HepG2 (cell line): ENCODE results near the gene YLPM1. TPM values are rescaled to one million over a fixed set of nuclear protein-coding genes. Genes with fewer than 3 reads are reported as not detected.
A peak's percentile ranks its signal among the peaks of the same experiment; 100 is the strongest.

Experiments used
- ATAC-seq: fragments of 200-7000 bp; cut with Tn5 transposase; 3 replicates; pipeline ENCODE4 v1.9.1; 2020; ENCODE audit warnings: mild to moderate bottlenecking, moderate library complexity
- BruUV-seq: library from RNA; stranded (reverse); fragments of 400-500 nt; replicated peaks from 2 replicates; lab custom pipeline; 2021; lab: Mats Ljungman, UMichigan
- CTCF ChIA-PET: fragments of 300-600 bp; formaldehyde crosslinking; extraction: SDS; loops from one replicate; lab custom pipeline; 2021; ENCODE audit warnings: low total read pairs, inconsistent platforms, low intra/inter-chr PET ratio; lab: Yijun Ruan, JAX
- POLR2A ChIA-PET: fragments of 350-600 bp; sonication (Branson Sonifier 250); formaldehyde crosslinking; loops from one replicate; lab custom pipeline; 2020; ENCODE audit warnings: antibody characterized with exemption, inconsistent platforms; lab: Yijun Ruan, JAX
- DNase-seq: peaks from one replicate; pipeline ENCODE4 v3.0.0-alpha.2; 2015; ENCODE audit warnings: low spot score
- FAIRE-seq: peaks from 3 replicates; lab custom pipeline; 2011; peaks lifted over from hg19 to GRCh38; lab: Jason Lieb, UNC
- H2AFZ ChIP-seq: one replicate; pipeline ENCODE4 v1.6.1; 2011; ENCODE audit warnings: low read length, inconsistent platforms
- H3K27ac ChIP-seq: fragments of 300-600 bp; 3 replicates; pipeline ENCODE4 v1.8.0; 2011; ENCODE audit warnings: mixed run types, mild to moderate bottlenecking, mixed read lengths, low read length, inconsistent platforms; ENCODE audit not compliant: insufficient read depth; ENCODE audit errors: extremely low read length
- H3K27me3 ChIP-seq, 2 experiments: fragments of 200-600 bp in 1 of 2; 2 replicates in 1 of 2; 3 replicates in 1 of 2; pipeline versions ENCODE4 v1.6.0 to v1.8.0; 2011; ENCODE audit warnings: low read length in 2 of 2, mild to moderate bottlenecking in 2 of 2, moderate library complexity in 2 of 2, inconsistent platforms in 1 of 2; ENCODE audit not compliant: insufficient read depth in 2 of 2, control insufficient read depth in 1 of 2
- H3K36me3 ChIP-seq, 2 experiments: fragments of 200-600 bp in 1 of 2; replicated peaks in 1 of 2; 2 replicates in 1 of 2; 3 replicates in 1 of 2; pipeline versions ENCODE4 v1.5.1 to v1.8.0; 2011; ENCODE audit warnings: low read length in 2 of 2, inconsistent platforms in 1 of 2; ENCODE audit not compliant: insufficient read depth in 2 of 2, control insufficient read depth in 1 of 2
- H3K4me1 ChIP-seq: 2 replicates; pipeline ENCODE4 v1.5.1; 2012; ENCODE audit warnings: low read length, inconsistent platforms; ENCODE audit not compliant: insufficient read depth
- H3K4me2 ChIP-seq: 2 replicates; pipeline ENCODE4 v1.6.0; 2011; ENCODE audit warnings: low read depth, low read length, inconsistent platforms
- H3K4me3 ChIP-seq, 3 experiments: fragments of 200-600 bp in 1 of 3; sonication (generic), shearing (Covaris generic) in 1 of 3; replicated peaks in 1 of 3; 2 replicates each; pipeline ENCODE4 v1.5.1; 2011 to 2016; ENCODE audit warnings: low read length in 3 of 3, inconsistent platforms in 2 of 3, low read depth in 2 of 3, mild to moderate bottlenecking in 2 of 3, control low read depth in 1 of 3, mixed read lengths in 1 of 3; ENCODE audit not compliant: insufficient read depth in 1 of 3
- H3K79me2 ChIP-seq: one replicate; pipeline ENCODE4 v1.6.1; 2011; ENCODE audit warnings: low read length, inconsistent platforms; ENCODE audit not compliant: insufficient read depth
- H3K9ac ChIP-seq: 2 replicates; pipeline ENCODE4 v1.6.0; 2011; ENCODE audit warnings: mild to moderate bottlenecking, low read depth, low read length, inconsistent platforms; ENCODE audit not compliant: insufficient read depth
- H3K9me3 ChIP-seq: 2 replicates; pipeline ENCODE4 v1.5.1; 2012; ENCODE audit warnings: mild to moderate bottlenecking, low read length
- H4K20me1 ChIP-seq: 2 replicates; pipeline ENCODE4 v1.6.0; 2011; ENCODE audit warnings: inconsistent platforms, mild to moderate bottlenecking, low read length, moderate library complexity; ENCODE audit not compliant: insufficient read depth
- CHCHD3 ChIP-seq: sonication (generic); formaldehyde crosslinking; IDR thresholded peaks from 2 replicates; pipeline ENCODE4 v1.8.0; 2022; ENCODE audit warnings: mild to moderate bottlenecking, missing genetic modification reagents, moderate library complexity
- CTCF ChIP-seq: sonication (generic); formaldehyde crosslinking; IDR thresholded peaks from 2 replicates; pipeline ENCODE4 v1.5.0; 2020; ENCODE audit warnings: mild to moderate bottlenecking, missing genetic modification reagents, moderate library complexity
- GTF2F1 ChIP-seq: fragments of 150-350 bp; IDR thresholded peaks from 2 replicates; pipeline ENCODE4 v1.6.1; 2014; ENCODE audit warnings: low read length
- SMC3 ChIP-seq: IDR thresholded peaks from 2 replicates; pipeline ENCODE4 v1.6.1; 2011; ENCODE audit warnings: low read length, improper control_type of control experiment
- STAG1 ChIP-seq: sonication (generic); formaldehyde crosslinking; IDR thresholded peaks from 2 replicates; pipeline ENCODE4 v1.4.0; 2020; ENCODE audit warnings: missing genetic modification reagents
- TBL1XR1 ChIP-seq: fragments of 150-350 bp; IDR thresholded peaks from 2 replicates; pipeline ENCODE4 v1.6.1; 2014; ENCODE audit warnings: borderline replicate concordance, low read length; ENCODE audit not compliant: partially characterized antibody
- TRIM24 ChIP-seq: sonication (generic); formaldehyde crosslinking; IDR thresholded peaks from 2 replicates; pipeline ENCODE4 v1.8.0; 2022; ENCODE audit warnings: mild to moderate bottlenecking, missing genetic modification reagents
- ZNF616 ChIP-seq: sonication (generic); formaldehyde crosslinking; IDR thresholded peaks from 2 replicates; pipeline ENCODE4 v1.5.0; 2020; ENCODE audit warnings: low read depth, mild to moderate bottlenecking, missing genetic modification reagents
- ZNF672 ChIP-seq: sonication (generic); formaldehyde crosslinking; IDR thresholded peaks from 2 replicates; pipeline ENCODE4 v1.8.1; 2022; ENCODE audit warnings: missing genetic modification reagents
- ZNF749 ChIP-seq: sonication (generic); formaldehyde crosslinking; IDR thresholded peaks from 2 replicates; pipeline ENCODE4 v1.8.0; 2022; ENCODE audit warnings: mild to moderate bottlenecking, missing genetic modification reagents, moderate library complexity, borderline replicate concordance
- ZNF790 ChIP-seq: sonication (generic); formaldehyde crosslinking; IDR thresholded peaks from 2 replicates; pipeline ENCODE4 v1.8.0; 2022; ENCODE audit warnings: missing genetic modification reagents, mild to moderate bottlenecking, borderline replicate concordance
- WGBS: methylation state at CpG from one replicate; pipeline ENCODE4 v1.1.6; 2017; ENCODE audit warnings: low lambda C conversion rate; 5-methylcytosine and 5-hydroxymethylcytosine counted together
- in situ Hi-C: cut with HindIII; loops from 2 replicates; pipeline ENCODE4 v1.10.0; 2017; ENCODE audit warnings: low pct_unique_long_range_greater_than_20kb; ENCODE audit not compliant: extremely low pct_ligation_motif_present
- intact Hi-C: fragments of 100-400 bp; cut with micrococcal nuclease; formaldehyde crosslinking; loops from one replicate; pipeline ENCODE4 v1.10.0; 2022; ENCODE audit not compliant: unreplicated experiment
- polyA plus RNA-seq, 8 experiments: library from polyadenylated mRNA; depleted of rRNA in 3 of 8; stranded (reverse) in 7 of 8; unstranded in 1 of 8; fragments of >200 nt; fragmentation: Illumina TruSeq in 4 of 8; extraction: Trizol in 4 of 8; gene quantifications; 2 replicates each; pipeline versions ENCODE4 v1.2.1 to v1.2.3, GENCODE V29; 2011 to 2016; ENCODE audit warnings: low read depth in 4 of 8, missing spikeins in 1 of 8, mixed read lengths in 1 of 8; ENCODE audit not compliant: insufficient read depth in 1 of 8
- total RNA-seq, 5 experiments: library from RNA; depleted of rRNA; stranded (reverse); fragments of >200 nt; fragmentation: Illumina TruSeq; extraction: Trizol; gene quantifications; 2 replicates each; pipeline ENCODE4 v1.2.3, GENCODE V29; 2016; ENCODE audit warnings: low read depth in 1 of 5
- TF ChIP-seq, protein P1 (sequence below): sonication (generic); formaldehyde crosslinking; IDR thresholded peaks from 2 replicates; pipeline ENCODE4 v1.8.0; 2022; ENCODE audit warnings: missing genetic modification reagents, mild to moderate bottlenecking, moderate library complexity, borderline replicate concordance

YLPM1 gene
- total and polyA plus RNA-seq, 2 of the 13 experiments (the other 11 are each of a cell fraction or from before 2014, with no cell fraction given) = 6.7 to 21.9 TPM

GRCh38 chr14:74801396-74801795 lies 38.3 kb downstream of the YLPM1 start (continued):
- TF ChIP-seq, protein P1, sequence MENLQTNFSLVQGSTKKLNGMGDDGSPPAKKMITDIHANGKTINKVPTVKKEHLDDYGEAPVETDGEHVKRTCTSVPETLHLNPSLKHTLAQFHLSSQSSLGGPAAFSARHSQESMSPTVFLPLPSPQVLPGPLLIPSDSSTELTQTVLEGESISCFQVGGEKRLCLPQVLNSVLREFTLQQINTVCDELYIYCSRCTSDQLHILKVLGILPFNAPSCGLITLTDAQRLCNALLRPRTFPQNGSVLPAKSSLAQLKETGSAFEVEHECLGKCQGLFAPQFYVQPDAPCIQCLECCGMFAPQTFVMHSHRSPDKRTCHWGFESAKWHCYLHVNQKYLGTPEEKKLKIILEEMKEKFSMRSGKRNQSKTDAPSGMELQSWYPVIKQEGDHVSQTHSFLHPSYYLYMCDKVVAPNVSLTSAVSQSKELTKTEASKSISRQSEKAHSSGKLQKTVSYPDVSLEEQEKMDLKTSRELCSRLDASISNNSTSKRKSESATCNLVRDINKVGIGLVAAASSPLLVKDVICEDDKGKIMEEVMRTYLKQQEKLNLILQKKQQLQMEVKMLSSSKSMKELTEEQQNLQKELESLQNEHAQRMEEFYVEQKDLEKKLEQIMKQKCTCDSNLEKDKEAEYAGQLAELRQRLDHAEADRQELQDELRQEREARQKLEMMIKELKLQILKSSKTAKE (CRISPR knock-in tag) = no peak

DNA sequence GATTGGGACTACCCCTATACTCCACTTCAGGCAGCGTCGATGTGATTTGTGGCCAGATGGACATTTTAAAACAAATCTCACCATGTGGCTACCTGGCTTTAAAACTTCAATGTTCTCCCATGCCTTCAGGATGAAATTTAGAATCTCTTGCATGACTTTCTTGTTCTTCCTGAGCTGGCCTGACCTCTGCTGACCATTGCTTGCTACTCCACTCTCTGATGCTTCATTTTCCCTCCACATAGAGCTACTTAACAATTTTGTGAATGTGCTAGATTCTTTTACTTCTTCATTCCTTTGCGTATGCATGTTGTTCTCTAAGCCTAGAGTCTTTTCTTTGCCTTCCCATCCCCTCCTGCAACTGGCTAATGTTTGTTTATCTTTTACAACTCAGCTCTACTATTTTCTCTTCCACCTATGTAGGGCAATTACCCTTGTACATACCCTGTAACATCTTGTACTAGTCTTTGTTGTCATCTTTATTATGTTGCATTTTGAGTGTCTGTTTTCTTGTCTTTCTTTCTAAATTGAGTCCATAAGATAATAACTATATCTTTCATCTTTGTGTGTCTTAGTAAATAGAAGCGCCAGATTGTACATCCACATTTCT lies 41.2 kb downstream of the YLPM1 start:
- POLR2A ChIA-PET = no interaction called here
- Histone ChIP-seq H4K20me1 (0 out of 2 replicates have a peak, but pooled peaks cover 2% of the 10 kb centered on the region), H3K9ac (no peak overlapping the region), H3K36me3 (peaks cover 9 to 51% of the 10 kb centered on the region in 2 experiments), H3K9me3 (no peaks in the 10 kb centered on the region), H2AFZ (no peak overlapping the region), H3K27me3 (no peaks in the 10 kb centered on the region), H3K4me1 (no peaks in the 10 kb centered on the region), H3K27ac (no peak overlapping the region), H3K4me3 (no peak overlapping the region), H3K79me2 (no peaks in the 10 kb centered on the region), H3K4me2 (no peak overlapping the region)
- DNase-seq (peak; percentile 26), ATAC-seq (peak; percentile 77), FAIRE-seq (peak; percentile 76)
- TF ChIP-seq TBL1XR1 (no peak), SMC3 (peak; percentile 12; the same call in 1 of the 2 replicates), ZNF672 (no peak), ZNF616 (no peak), GTF2F1 (no peak), ZNF749 (CRISPR knock-in tag) (no peak), CTCF (peak; percentile 50), ZNF790 (CRISPR knock-in tag) (no peak), TRIM24 (CRISPR knock-in tag) (no peak), CHCHD3 (CRISPR knock-in tag) (no peak), STAG1 (CRISPR knock-in tag) (peak; percentile 79)
- no TSS peak for BruUV-seq
- intact Hi-C loops (loop anchor here (1.0 to 5.0 kb wide), 2 partner anchors 195 to 302 kb away; no protein-coding TSS in a partner anchor), in situ Hi-C loops (no loop called here)
- WGBS = 98% methylated on average over 4 of the region's 4 CpGs
- CTCF ChIA-PET = interaction anchor here (0.9 to 1.3 kb wide), 2 partner anchors 192 to 195 kb away, joined by 3 to 6 read pairs; partner anchors contain the start of gene LTBP2
